GM12878 (cell line): ENCODE measurements around the gene ALDH1A1. TPM values are rescaled to one million over a fixed set of nuclear protein-coding genes. Genes with fewer than 3 reads are reported as not detected.

Source experiments
- ATAC-seq: fragments of 200-7000 bp; cut with Tn5 transposase; 3 replicates; pipeline ENCODE4 v1.9.1; 2020; ENCODE audit warnings: mild to moderate bottlenecking, moderate library complexity
- BruUV-seq: library from RNA; stranded (reverse); fragments of 400-500 nt; replicated peaks from 2 replicates; lab custom pipeline; 2021; lab: Mats Ljungman, UMichigan
- CTCF ChIA-PET: fragments of 300-600 bp; sonication (Branson Sonifier 250); formaldehyde crosslinking; extraction: SDS; loops from one replicate; lab custom pipeline; 2021; ENCODE audit warnings: inconsistent platforms; lab: Yijun Ruan, JAX
- POLR2A ChIA-PET: fragments of 350-600 bp; formaldehyde crosslinking; extraction: SDS; loops from one replicate; lab custom pipeline; 2021; ENCODE audit warnings: inconsistent platforms; lab: Charles Lee
- RAD21 ChIA-PET: fragments of 300-600 bp; sonication (Branson Sonifier 250); formaldehyde crosslinking; loops from one replicate; lab custom pipeline; 2023; ENCODE audit warnings: antibody characterized with exemption; ENCODE audit not compliant: unreplicated experiment; lab: Charles Lee
- SMC1A ChIA-PET: fragments of 300-600 bp; sonication (Branson Sonifier 250); formaldehyde crosslinking; loops from one replicate; lab custom pipeline; 2023; ENCODE audit not compliant: unreplicated experiment, uncharacterized antibody; lab: Charles Lee
- DNase-seq: peaks from one replicate; pipeline ENCODE4 v3.0.0-alpha.2; 2011; ENCODE audit warnings: low read depth, low spot score
- FAIRE-seq: peaks from 3 replicates; lab custom pipeline; 2011; peaks lifted over from hg19 to GRCh38; lab: Jason Lieb, UNC
- H2AFZ ChIP-seq: 2 replicates; pipeline ENCODE4 v1.6.0; 2011; ENCODE audit warnings: low read depth, low read length, control low read depth; ENCODE audit not compliant: control insufficient read depth
- H3K27ac ChIP-seq: 2 replicates; pipeline ENCODE4 v1.5.1; 2011; ENCODE audit warnings: control low read depth; ENCODE audit not compliant: control insufficient read depth, insufficient read depth
- H3K27me3 ChIP-seq, 2 experiments: replicated peaks in 1 of 2; 2 replicates each; pipeline versions ENCODE4 v1.6.0 to v1.6.1; 2011; ENCODE audit warnings: low read length in 1 of 2; ENCODE audit not compliant: control insufficient read depth in 2 of 2, insufficient read depth in 2 of 2
- H3K36me3 ChIP-seq, 2 experiments: 2 replicates each; pipeline ENCODE4 v1.5.1; 2011; ENCODE audit warnings: low read length in 1 of 2; ENCODE audit not compliant: control insufficient read depth in 2 of 2, insufficient read depth in 2 of 2
- H3K4me1 ChIP-seq: 2 replicates; pipeline ENCODE4 v1.6.1; 2011; ENCODE audit warnings: mild to moderate bottlenecking, low read length, moderate library complexity, mixed read lengths; ENCODE audit not compliant: control insufficient read depth, insufficient read depth
- H3K4me2 ChIP-seq: 2 replicates; pipeline ENCODE4 v1.6.0; 2011; ENCODE audit warnings: control low read depth; ENCODE audit not compliant: control insufficient read depth, insufficient read depth
- H3K4me3 ChIP-seq: fragments of 200-600 bp; sonication (generic); 2 replicates; pipeline ENCODE4 v1.5.1; 2016
- H3K79me2 ChIP-seq: 2 replicates; pipeline ENCODE4 v1.6.0; 2011; ENCODE audit warnings: low read length; ENCODE audit not compliant: control insufficient read depth, insufficient read depth
- H3K9ac ChIP-seq: 2 replicates; pipeline ENCODE4 v1.8.0; 2011; ENCODE audit warnings: low read length, control low read depth, mixed read lengths; ENCODE audit not compliant: control insufficient read depth, insufficient read depth
- H3K9me3 ChIP-seq: replicated peaks from 3 replicates; pipeline ENCODE4 v1.5.1; 2011; ENCODE audit warnings: mild to moderate bottlenecking, low read length; ENCODE audit not compliant: control insufficient read depth, insufficient read depth
- H4K20me1 ChIP-seq: 2 replicates; pipeline ENCODE4 v1.6.0; 2011; ENCODE audit not compliant: control insufficient read depth, insufficient read depth
- CBFB ChIP-seq: IDR thresholded peaks from 2 replicates; pipeline ENCODE4 v1.6.1; 2016; ENCODE audit warnings: antibody characterized with exemption, low read depth
- CHD4 ChIP-seq: fragments of 200-600 bp; sonication (generic); IDR thresholded peaks from 2 replicates; pipeline ENCODE4 v1.6.1; 2016; ENCODE audit warnings: mild to moderate bottlenecking
- EGR1 ChIP-seq, 2 experiments: IDR thresholded peaks; 1 replicate in 1 of 2; 2 replicates in 1 of 2; pipeline ENCODE4 v1.6.1; 2011 to 2012; ENCODE audit warnings: low read depth in 2 of 2, low read length in 2 of 2, borderline replicate concordance in 1 of 2, mild to moderate bottlenecking in 1 of 2, moderate library complexity in 1 of 2
- IRF4 ChIP-seq: IDR thresholded peaks from 2 replicates; pipeline ENCODE4 v1.6.1; 2011; ENCODE audit warnings: low read depth, low read length
- KAT2A ChIP-seq: conservative IDR thresholded peaks from 2 replicates; pipeline ENCODE4 v1.6.1; 2011; ENCODE audit warnings: low read depth, low read length; ENCODE audit not compliant: control insufficient read depth
- MTA3 ChIP-seq: IDR thresholded peaks from 2 replicates; pipeline ENCODE4 v1.6.1; 2012; ENCODE audit warnings: low read length, inconsistent platforms, borderline replicate concordance
- RUNX3 ChIP-seq: IDR thresholded peaks from 2 replicates; pipeline ENCODE4 v1.6.1; 2012; ENCODE audit warnings: low read length, inconsistent platforms
- TAF1 ChIP-seq: IDR thresholded peaks from 2 replicates; pipeline ENCODE4 v1.6.1; 2011; ENCODE audit warnings: mild to moderate bottlenecking, low read depth, low read length, borderline replicate concordance
- TCF12 ChIP-seq: IDR thresholded peaks from 2 replicates; pipeline ENCODE4 v1.6.1; 2011; ENCODE audit warnings: low read depth, mild to moderate bottlenecking, low read length
- ZNF207 ChIP-seq: fragments of 450-650 bp; IDR thresholded peaks from 2 replicates; pipeline ENCODE4 v1.6.1; 2014; ENCODE audit warnings: antibody characterized with exemption, mild to moderate bottlenecking, borderline replicate concordance
- ZNF622 ChIP-seq: fragments of 450-650 bp; IDR thresholded peaks from 2 replicates; pipeline ENCODE4 v1.6.1; 2017; ENCODE audit warnings: mild to moderate bottlenecking, inconsistent platforms
- ZNF687 ChIP-seq: fragments of 450-650 bp; IDR thresholded peaks from 2 replicates; pipeline ENCODE4 v1.6.1; 2017; ENCODE audit warnings: mild to moderate bottlenecking, moderate library complexity
- WGBS: methylation state at CpG from one replicate; pipeline ENCODE4 v1.1.6; 2016; ENCODE audit warnings: low lambda C conversion rate; ENCODE audit not compliant: insufficient replicate concordance, insufficient coverage; ENCODE audit errors: missing lambda C conversion rate; 5-methylcytosine and 5-hydroxymethylcytosine counted together
- in situ Hi-C: fragments of 300-500 bp; cut with MboI; formaldehyde crosslinking; loops from 9 replicates; pipeline ENCODE4 v1.14.3; 2018; ENCODE audit warnings: mixed read lengths
- intact Hi-C: fragments of 100-400 bp; cut with micrococcal nuclease; formaldehyde crosslinking; loops from one replicate; pipeline ENCODE4 v1.14.2; 2022; ENCODE audit not compliant: unreplicated experiment
- polyA plus RNA-seq, 11 experiments: library from polyadenylated mRNA; depleted of rRNA in 4 of 11; unstranded in 6 of 11; stranded (reverse) in 5 of 11; fragments of >200 nt; fragmentation: Nextera tagmentation in 4 of 11; fragmentation: Illumina TruSeq in 1 of 11; extraction: Ambion mirVana in 4 of 11; extraction: Trizol in 1 of 11; gene quantifications; 1 replicate in 1 of 11; 2 replicates in 10 of 11; pipeline versions ENCODE4 v1.2.1 to v1.2.3, GENCODE V29; 2011 to 2016; ENCODE audit warnings: inconsistent platforms in 2 of 11, missing spikeins in 2 of 11, low read depth in 1 of 11
- total RNA-seq, 4 experiments: library from RNA; depleted of rRNA in 3 of 4; stranded (reverse); fragments of >200 nt in 3 of 4; fragmentation: Illumina TruSeq in 1 of 4; extraction: Trizol in 1 of 4; gene quantifications; 2 replicates each; pipeline versions ENCODE4 v1.2.1 to v1.2.3, GENCODE V29; 2013 to 2021
- TF ChIP-seq, protein P1 (sequence below): fragments of 450-650 bp; conservative IDR thresholded peaks from 2 replicates; pipeline ENCODE4 v1.6.1; 2017; ENCODE audit warnings: mild to moderate bottlenecking, moderate library complexity
- TF ChIP-seq, protein P2 (sequence below): IDR thresholded peaks from 2 replicates; pipeline ENCODE4 v1.6.1; 2011; ENCODE audit warnings: low read depth, low read length, improper control_type of control experiment, borderline replicate concordance
- TF ChIP-seq, protein P3 (sequence below): IDR thresholded peaks from 2 replicates; pipeline ENCODE4 v1.6.1; 2011; ENCODE audit warnings: mild to moderate bottlenecking, low read depth, low read length, moderate library complexity; ENCODE audit not compliant: insufficient replicate concordance

Gene ALDH1A1
- total and polyA plus RNA-seq, 10 of the 15 experiments (the other 5 are each of a cell fraction or from before 2014, with no cell fraction given): 0.03 to 0.54 TPM; not detected in 8

DNA sequence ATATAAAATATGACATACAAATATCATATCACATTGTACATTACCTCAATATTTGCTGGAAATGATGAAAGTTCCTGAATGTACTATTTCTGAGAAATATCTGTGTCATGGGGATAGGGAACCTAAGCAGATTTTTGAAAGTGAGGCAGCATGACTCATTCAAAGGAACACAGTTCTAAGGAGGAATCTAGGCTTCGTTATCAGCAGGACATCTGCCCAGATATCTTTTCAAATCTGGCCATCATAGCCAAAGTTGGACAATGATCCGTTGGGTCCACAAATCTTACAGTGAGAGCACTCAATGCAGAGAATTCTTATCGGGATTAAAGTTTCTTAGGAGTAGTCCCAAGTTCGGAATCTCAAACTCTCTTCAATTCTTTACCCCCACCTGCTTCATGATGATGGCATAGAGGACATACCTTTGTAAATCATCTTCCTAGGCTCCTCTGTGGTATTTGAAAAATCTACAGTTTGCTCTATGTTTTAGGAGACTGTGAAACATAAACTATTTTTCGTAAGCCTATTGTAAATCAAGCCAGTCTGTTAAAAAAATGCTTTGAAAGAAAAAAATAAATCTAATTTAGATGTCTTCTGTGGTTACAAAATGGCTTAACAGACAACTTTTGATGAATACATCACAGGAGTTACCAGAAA, 29.4 kb upstream of the ALDH1A1 start (continued):
- no peak for TF ChIP-seq RUNX3
- TF ChIP-seq, all 136 proteins: peak for 0

DNA sequence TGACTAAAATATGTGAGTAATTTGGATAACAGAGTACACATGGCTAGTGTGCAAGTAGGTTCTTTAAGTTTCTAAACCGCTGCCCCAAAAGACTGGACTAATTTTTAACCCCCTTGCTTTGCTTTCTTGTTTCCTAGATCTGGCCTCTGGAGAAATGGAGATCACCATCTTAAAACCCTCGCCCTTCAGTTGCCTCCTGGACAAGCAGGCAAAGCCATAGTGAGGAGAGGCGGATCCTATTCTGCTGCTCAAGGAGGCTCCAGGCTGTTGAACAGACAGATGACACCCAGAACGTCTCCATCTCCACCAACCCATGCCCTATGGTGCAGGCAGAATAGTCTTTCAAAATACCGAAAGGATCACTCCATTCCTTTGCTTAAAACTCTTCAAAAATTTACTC, 28.6 kb upstream of the ALDH1A1 start:
- RAD21 ChIA-PET: no interaction called here
- SMC1A ChIA-PET: no interaction called here
- Histone ChIP-seq H3K4me1 (no peaks in the 10 kb centered on the region), H3K9ac (no peak overlapping the region), H2AFZ (no peak overlapping the region), H4K20me1 (no peaks in the 10 kb centered on the region), H3K9me3 (no peaks in the 10 kb centered on the region), H3K4me2 (no peak overlapping the region), H3K79me2 (no peaks in the 10 kb centered on the region), H3K27ac (no peak overlapping the region), H3K4me3 (no peak overlapping the region), H3K36me3 (no peaks in the 10 kb centered on the region), H3K27me3 (no peaks in the 10 kb centered on the region)
- intact Hi-C loops (no loop called here), in situ Hi-C loops (no loop called here)
- no peak for DNase-seq
- BruUV-seq: no TSS peak
- CTCF ChIA-PET: no interaction called here
- FAIRE-seq: no peak
- POLR2A ChIA-PET: no interaction called here
- 20% methylated on average over 5 of the region's 5 CpGs for WGBS
- no peak for ATAC-seq
- TF ChIP-seq ZNF207: no peak
- no peak for TF ChIP-seq IRF4
- no peak for TF ChIP-seq TCF12
- no peak for TF ChIP-seq EGR1 (IDR thresholded peaks at IDR 0.05; ENCODE audit: borderline replicate concordance in 1 of 2, low read depth in 2 of 2, low read length in 2 of 2)
- TF ChIP-seq CHD4: no peak
- no peak for TF ChIP-seq ZNF622
- TF ChIP-seq, protein P1, sequence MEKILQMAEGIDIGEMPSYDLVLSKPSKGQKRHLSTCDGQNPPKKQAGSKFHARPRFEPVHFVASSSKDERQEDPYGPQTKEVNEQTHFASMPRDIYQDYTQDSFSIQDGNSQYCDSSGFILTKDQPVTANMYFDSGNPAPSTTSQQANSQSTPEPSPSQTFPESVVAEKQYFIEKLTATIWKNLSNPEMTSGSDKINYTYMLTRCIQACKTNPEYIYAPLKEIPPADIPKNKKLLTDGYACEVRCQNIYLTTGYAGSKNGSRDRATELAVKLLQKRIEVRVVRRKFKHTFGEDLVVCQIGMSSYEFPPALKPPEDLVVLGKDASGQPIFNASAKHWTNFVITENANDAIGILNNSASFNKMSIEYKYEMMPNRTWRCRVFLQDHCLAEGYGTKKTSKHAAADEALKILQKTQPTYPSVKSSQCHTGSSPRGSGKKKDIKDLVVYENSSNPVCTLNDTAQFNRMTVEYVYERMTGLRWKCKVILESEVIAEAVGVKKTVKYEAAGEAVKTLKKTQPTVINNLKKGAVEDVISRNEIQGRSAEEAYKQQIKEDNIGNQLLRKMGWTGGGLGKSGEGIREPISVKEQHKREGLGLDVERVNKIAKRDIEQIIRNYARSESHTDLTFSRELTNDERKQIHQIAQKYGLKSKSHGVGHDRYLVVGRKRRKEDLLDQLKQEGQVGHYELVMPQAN: no peak
- no peak for TF ChIP-seq MTA3
- TF ChIP-seq ZNF687: no peak
- TF ChIP-seq, protein P2, sequence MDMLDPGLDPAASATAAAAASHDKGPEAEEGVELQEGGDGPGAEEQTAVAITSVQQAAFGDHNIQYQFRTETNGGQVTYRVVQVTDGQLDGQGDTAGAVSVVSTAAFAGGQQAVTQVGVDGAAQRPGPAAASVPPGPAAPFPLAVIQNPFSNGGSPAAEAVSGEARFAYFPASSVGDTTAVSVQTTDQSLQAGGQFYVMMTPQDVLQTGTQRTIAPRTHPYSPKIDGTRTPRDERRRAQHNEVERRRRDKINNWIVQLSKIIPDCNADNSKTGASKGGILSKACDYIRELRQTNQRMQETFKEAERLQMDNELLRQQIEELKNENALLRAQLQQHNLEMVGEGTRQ: no peak
- no peak for TF ChIP-seq KAT2A
- TF ChIP-seq TAF1: no peak
- no peak for TF ChIP-seq CBFB
- TF ChIP-seq, protein P3, sequence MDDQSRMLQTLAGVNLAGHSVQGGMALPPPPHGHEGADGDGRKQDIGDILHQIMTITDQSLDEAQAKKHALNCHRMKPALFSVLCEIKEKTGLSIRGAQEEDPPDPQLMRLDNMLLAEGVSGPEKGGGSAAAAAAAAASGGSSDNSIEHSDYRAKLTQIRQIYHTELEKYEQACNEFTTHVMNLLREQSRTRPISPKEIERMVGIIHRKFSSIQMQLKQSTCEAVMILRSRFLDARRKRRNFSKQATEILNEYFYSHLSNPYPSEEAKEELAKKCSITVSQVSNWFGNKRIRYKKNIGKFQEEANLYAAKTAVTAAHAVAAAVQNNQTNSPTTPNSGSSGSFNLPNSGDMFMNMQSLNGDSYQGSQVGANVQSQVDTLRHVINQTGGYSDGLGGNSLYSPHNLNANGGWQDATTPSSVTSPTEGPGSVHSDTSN: no peak
